NCI-H1092 (cell line): Measurements from ENCODE around the gene CADPS2.
"Not testable (repeated sequence)": the region's sequence is repeated elsewhere in the genome, so short reads cannot be mapped to it uniquely, and the experiment has no call there.

Source experiments
- DNase-seq: peaks from one replicate; lab custom pipeline; 2025; lab: John Stamatoyannopoulos, UW

Gene CADPS2

GRCh38 chr7:122290476-122290875, 595.8 kb downstream of the CADPS2 start:
- no peak for DNase-seq

GRCh38 chr7:122289426-122289825, 596.8 kb downstream of the CADPS2 start:
- no peak for DNase-seq

- not testable (repeated sequence) for DNase-seq
These were observed 601.7 kb downstream of the CADPS2 start for GRCh38 chr7:122284608-122285007.

GRCh38 chr7:122273117-122273516, 613.1 kb downstream of the CADPS2 start:
- no peak for DNase-seq

- no peak for DNase-seq
These were observed 617.0 kb downstream of the CADPS2 start for GRCh38 chr7:122269241-122269640.
